Thymus (tissue), 11 donors: Measurements from ENCODE around the gene SPTBN5. TPM values are rescaled to one million over a fixed set of nuclear protein-coding genes. Genes with fewer than 3 reads are reported as not detected.

Source experiments
- DNase-seq, 9 donors: peaks; one replicate each; pipeline ENCODE4 v3.0.0-alpha.2; 2013; ENCODE audit warnings: low spot score in 9 of 9, low read depth in 6 of 9, missing footprints in 1 of 9
- H3K27ac ChIP-seq, 2 donors: one replicate each; pipeline ENCODE4 v1.5.1; 2013; ENCODE audit warnings: control low read depth in 1 of 2, low read depth in 1 of 2, low read length in 1 of 2, mild to moderate bottlenecking in 1 of 2, moderate library complexity in 1 of 2
- H3K27me3 ChIP-seq, 2 donors: one replicate each; pipeline ENCODE4 v1.5.1; 2013; ENCODE audit warnings: low read length in 1 of 2; ENCODE audit not compliant: control insufficient read depth in 2 of 2, insufficient read depth in 1 of 2
- H3K36me3 ChIP-seq, 2 donors: one replicate each; pipeline ENCODE4 v1.5.1; 2013; ENCODE audit warnings: low read length in 1 of 2, mild to moderate bottlenecking in 1 of 2, moderate library complexity in 1 of 2; ENCODE audit not compliant: control insufficient read depth in 2 of 2, insufficient read depth in 2 of 2
- H3K4me1 ChIP-seq, 2 donors: one replicate each; pipeline ENCODE4 v1.5.1; 2013; ENCODE audit warnings: low read length in 2 of 2; ENCODE audit not compliant: control insufficient read depth in 2 of 2, insufficient read depth in 2 of 2
- H3K4me3 ChIP-seq, 2 donors: one replicate each; pipeline ENCODE4 v1.5.1; 2013; ENCODE audit warnings: low read length in 2 of 2, control low read depth in 1 of 2, mild to moderate bottlenecking in 1 of 2
- H3K9me3 ChIP-seq, 2 donors: one replicate each; pipeline ENCODE4 v1.5.1; 2013; ENCODE audit warnings: low read length in 1 of 2, mild to moderate bottlenecking in 1 of 2; ENCODE audit not compliant: control insufficient read depth in 2 of 2, insufficient read depth in 1 of 2
- WGBS: extraction: QIAGEN DNeasy Blood & Tissue Kit; methylation state at CpG from one replicate; pipeline ENCODE4 v1.1.7; 2013; 5-methylcytosine and 5-hydroxymethylcytosine counted together
- polyA plus RNA-seq: library from polyadenylated mRNA; stranded (reverse); fragments of 200-250 nt; gene quantifications from one replicate; pipeline ENCODE4 v1.2.3, GENCODE V29; 2013
- total RNA-seq: library from RNA; stranded (reverse); fragments of 120-200 nt; gene quantifications from one replicate; pipeline ENCODE4 v1.2.4, GENCODE V29; 2013
- donor health status: healthy.

SPTBN5 gene
- total and polyA plus RNA-seq, 2 donors: 0.57 to 1.6 TPM

DNA sequence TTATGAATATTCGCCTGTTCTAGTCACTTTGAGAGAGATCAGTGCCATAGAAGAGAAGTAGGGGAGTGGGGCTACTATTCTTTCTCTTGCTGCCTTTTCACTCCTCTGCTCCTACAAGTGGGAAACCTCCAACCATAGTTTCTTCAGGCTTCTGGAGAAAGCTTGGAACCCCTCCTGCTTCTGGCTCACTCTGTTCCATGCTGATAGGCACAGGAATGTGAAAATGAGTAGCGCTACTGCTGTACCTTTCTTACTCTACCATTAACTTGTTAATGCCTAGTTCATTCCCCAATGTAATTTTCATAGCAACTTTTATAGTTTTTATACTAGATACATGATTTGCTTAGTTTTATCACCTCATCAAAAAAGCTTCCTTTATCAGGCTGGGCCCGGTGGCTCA, 92.7 kb downstream of the SPTBN5 start:
- no peaks in the 10 kb centered on the region for H3K27me3 ChIP-seq
- H3K4me1 ChIP-seq: peaks cover 17 to 38% of the 10 kb centered on the region in 2 donors
- H3K36me3 ChIP-seq: peaks cover 4 to 16% of the 10 kb centered on the region in 2 donors
- WGBS: 98% methylated on average over 3 of the region's 3 CpGs
- H3K4me3 ChIP-seq: no peak overlapping the region
- H3K27ac ChIP-seq: no peak overlapping the region
- DNase-seq: no peak
- no peaks in the 10 kb centered on the region for H3K9me3 ChIP-seq

DNA sequence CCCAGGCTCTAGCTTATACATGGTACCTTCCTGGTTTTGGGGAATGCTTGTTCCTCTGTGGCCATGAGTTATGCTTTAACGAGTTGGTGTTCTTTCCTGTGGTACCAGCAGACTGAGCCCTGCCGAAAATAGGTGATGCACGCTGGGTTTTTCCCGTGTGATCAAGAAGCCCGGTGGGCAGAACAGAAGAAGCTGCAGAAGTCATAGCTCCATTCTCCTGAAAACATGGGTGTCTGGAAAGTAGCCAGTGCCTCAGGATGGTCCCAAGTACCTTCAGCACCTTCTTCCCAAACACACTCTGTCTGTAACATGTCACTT, 94.4 kb downstream of the SPTBN5 start:
- WGBS: 93% methylated on average over 5 of the region's 5 CpGs
- H3K27ac ChIP-seq: no peak overlapping the region
- peaks cover 4 to 16% of the 10 kb centered on the region in 2 donors for H3K36me3 ChIP-seq
- no peak overlapping the region for H3K4me3 ChIP-seq
- H3K9me3 ChIP-seq: no peaks in the 10 kb centered on the region
- peaks cover 16 to 28% of the 10 kb centered on the region in 2 donors for H3K4me1 ChIP-seq
- H3K27me3 ChIP-seq: no peaks in the 10 kb centered on the region
- no peak for DNase-seq

DNA sequence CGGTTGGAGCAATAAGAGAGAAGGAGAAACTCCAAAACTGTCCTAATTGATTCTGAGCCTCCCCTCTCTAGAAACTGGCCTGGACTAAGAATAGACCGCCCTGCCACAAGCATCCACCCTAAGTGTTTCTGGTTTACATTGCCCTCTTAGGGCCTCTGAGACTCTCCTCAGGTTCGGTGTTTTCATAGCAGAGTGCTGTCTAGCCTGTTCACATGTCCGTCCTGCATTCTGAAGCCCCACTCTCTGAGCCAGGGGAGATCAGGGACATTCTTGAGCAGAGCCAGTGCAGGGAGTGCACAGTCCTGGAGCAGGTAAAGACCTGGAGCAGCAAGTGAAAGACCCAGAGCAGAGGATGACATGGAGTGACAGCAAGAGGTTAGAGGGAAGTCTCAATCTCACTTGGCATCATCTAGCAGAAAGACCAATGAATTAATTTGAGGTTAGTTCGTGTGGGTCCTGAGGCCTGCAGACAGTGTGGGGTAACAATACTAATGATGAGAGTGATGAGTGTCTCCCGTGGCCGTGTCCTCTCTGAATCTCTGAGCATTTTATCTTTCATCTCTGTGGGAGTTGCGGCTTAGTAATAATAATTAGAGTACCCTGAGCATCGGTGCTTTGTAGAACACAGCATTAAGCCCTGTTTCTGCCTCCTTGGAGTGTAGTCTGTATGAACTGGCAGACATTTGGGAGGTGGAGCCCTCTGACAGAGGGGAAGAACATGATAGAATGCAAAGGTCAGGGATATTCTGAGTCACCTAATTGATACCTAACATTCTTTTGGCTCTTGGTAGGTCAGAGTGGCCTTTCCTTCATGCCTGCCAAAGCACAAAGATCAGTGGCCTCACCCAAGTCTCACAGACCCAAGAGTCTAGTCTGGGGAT, 95.0 kb downstream of the SPTBN5 start:
- no peak overlapping the region for H3K27ac ChIP-seq
- WGBS: 96% methylated on average over 9 of the region's 9 CpGs
- no peak overlapping the region for H3K4me3 ChIP-seq
- no peaks in the 10 kb centered on the region for H3K9me3 ChIP-seq
- H3K4me1 ChIP-seq: peaks cover 15 to 23% of the 10 kb centered on the region in 2 donors
- no peak for DNase-seq
- H3K27me3 ChIP-seq: no peaks in the 10 kb centered on the region
- H3K36me3 ChIP-seq: peaks cover 4 to 16% of the 10 kb centered on the region in 2 donors

Other genes with a start within 250 kb of the SPTBN5 start
- gene MGA, start 233.6 kb downstream of the SPTBN5 start, total RNA-seq: 42.7 TPM
- 5.2 TPM for gene MGA, start 233.6 kb downstream of the SPTBN5 start, polyA plus RNA-seq
- 7.2 TPM for gene MAPKBP1, start 119.6 kb downstream of the SPTBN5 start, total RNA-seq
- gene MAPKBP1, start 119.6 kb downstream of the SPTBN5 start, polyA plus RNA-seq: 8.1 TPM
- gene JMJD7, start 66.0 kb downstream of the SPTBN5 start, total RNA-seq: 7.2 TPM
- 15.6 TPM for gene JMJD7, start 66.0 kb downstream of the SPTBN5 start, polyA plus RNA-seq
- gene PLA2G4B, start 55.2 kb downstream of the SPTBN5 start, total RNA-seq: 1.9 TPM
- gene PLA2G4B, start 55.2 kb downstream of the SPTBN5 start, polyA plus RNA-seq: 45.4 TPM
- gene EHD4, start 78.5 kb upstream of the SPTBN5 start, total RNA-seq: 7.3 TPM
- 11.8 TPM for gene EHD4, start 78.5 kb upstream of the SPTBN5 start, polyA plus RNA-seq
- 0.05 TPM for gene PLA2G4E, start 127.0 kb upstream of the SPTBN5 start, total RNA-seq
- 0.62 TPM for gene PLA2G4E, start 127.0 kb upstream of the SPTBN5 start, polyA plus RNA-seq
- gene PLA2G4D, start 200.5 kb upstream of the SPTBN5 start, total RNA-seq: 0.28 TPM
- 2.7 TPM for gene PLA2G4D, start 200.5 kb upstream of the SPTBN5 start, polyA plus RNA-seq